ENCODE data around the gene SEMA4C.

DNA sequence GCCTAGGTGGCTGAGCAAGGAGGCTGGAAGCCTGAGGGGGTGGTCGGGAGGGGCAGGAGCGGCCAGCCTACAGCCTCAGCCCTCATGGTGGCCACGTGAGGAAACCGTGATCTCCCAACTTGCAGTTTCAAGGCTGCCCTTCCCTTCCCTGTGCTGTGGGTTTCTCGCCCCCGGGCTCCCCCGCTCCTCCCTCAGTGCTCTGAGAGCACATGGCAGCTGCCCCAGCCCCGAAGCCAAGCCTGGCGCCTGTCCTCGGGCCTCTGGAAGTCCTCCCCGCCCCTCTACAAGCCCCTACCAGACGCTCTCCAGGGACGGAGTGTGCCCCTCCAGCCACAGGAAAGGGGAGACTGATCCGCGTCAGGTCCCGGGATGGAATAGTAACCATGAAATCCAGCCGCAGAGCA is 25.5 kb downstream of the SEMA4C start:
- no peak for TF ChIP-seq EZH2 (IDR thresholded peaks at IDR 0.05; ENCODE audit: low read length)
- TF ChIP-seq, protein P1, sequence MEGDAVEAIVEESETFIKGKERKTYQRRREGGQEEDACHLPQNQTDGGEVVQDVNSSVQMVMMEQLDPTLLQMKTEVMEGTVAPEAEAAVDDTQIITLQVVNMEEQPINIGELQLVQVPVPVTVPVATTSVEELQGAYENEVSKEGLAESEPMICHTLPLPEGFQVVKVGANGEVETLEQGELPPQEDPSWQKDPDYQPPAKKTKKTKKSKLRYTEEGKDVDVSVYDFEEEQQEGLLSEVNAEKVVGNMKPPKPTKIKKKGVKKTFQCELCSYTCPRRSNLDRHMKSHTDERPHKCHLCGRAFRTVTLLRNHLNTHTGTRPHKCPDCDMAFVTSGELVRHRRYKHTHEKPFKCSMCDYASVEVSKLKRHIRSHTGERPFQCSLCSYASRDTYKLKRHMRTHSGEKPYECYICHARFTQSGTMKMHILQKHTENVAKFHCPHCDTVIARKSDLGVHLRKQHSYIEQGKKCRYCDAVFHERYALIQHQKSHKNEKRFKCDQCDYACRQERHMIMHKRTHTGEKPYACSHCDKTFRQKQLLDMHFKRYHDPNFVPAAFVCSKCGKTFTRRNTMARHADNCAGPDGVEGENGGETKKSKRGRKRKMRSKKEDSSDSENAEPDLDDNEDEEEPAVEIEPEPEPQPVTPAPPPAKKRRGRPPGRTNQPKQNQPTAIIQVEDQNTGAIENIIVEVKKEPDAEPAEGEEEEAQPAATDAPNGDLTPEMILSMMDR (optimal IDR thresholded peaks at IDR 0.05 in 1 of 3, IDR thresholded peaks at IDR 0.05 in 1 of 3, conservative IDR thresholded peaks at IDR 0.05 in 1 of 3; ENCODE audit: extremely low read depth in 1 of 3, insufficient read depth in 2 of 3, low read length in 3 of 3), result no peak
